Measurements from ENCODE around the gene MACROD1.
A peak's percentile ranks its signal among the peaks of the same experiment; 100 is the strongest.

The MACROD1 gene

GRCh38 chr11:64152841-64153691 is 12.8 kb downstream of the MACROD1 start:
- DNase-seq (ENCODE audit: low spot score) (peak; percentile 58), ATAC-seq (ENCODE audit: low read depth) (peak; percentile 87)
- no peaks in the 10 kb centered on the region for H3K27me3 ChIP-seq (ENCODE audit: insufficient read depth, poor library complexity, severe bottlenecking)
- H3K9me3 ChIP-seq (ENCODE audit: severe bottlenecking) = no peaks in the 10 kb centered on the region
- peak; percentile 98 for TF ChIP-seq CTCF (IDR thresholded peaks at IDR 0.05; ENCODE audit: poor library complexity, severe bottlenecking)
- no peak overlapping the region for H3K27ac ChIP-seq (ENCODE audit: poor library complexity, severe bottlenecking)
- no peaks in the 10 kb centered on the region for H3K36me3 ChIP-seq (ENCODE audit: low read depth)
- no peak overlapping the region for H3K4me3 ChIP-seq (ENCODE audit: severe bottlenecking)
- H3K4me1 ChIP-seq (ENCODE audit: insufficient read depth, poor library complexity, severe bottlenecking) = no peaks in the 10 kb centered on the region

- TF ChIP-seq CTCF (IDR thresholded peaks at IDR 0.05; ENCODE audit: poor library complexity, severe bottlenecking) = no peak
- H3K4me3 ChIP-seq (ENCODE audit: severe bottlenecking) = no peak overlapping the region
- DNase-seq (ENCODE audit: low spot score) = no peak
- ATAC-seq (ENCODE audit: low read depth) = no peak
- H3K27ac ChIP-seq (ENCODE audit: poor library complexity, severe bottlenecking) = no peak overlapping the region
- no peaks in the 10 kb centered on the region for H3K27me3 ChIP-seq (ENCODE audit: insufficient read depth, poor library complexity, severe bottlenecking)
- H3K4me1 ChIP-seq (ENCODE audit: insufficient read depth, poor library complexity, severe bottlenecking) = no peaks in the 10 kb centered on the region
- H3K9me3 ChIP-seq (ENCODE audit: severe bottlenecking) = no peaks in the 10 kb centered on the region
- H3K36me3 ChIP-seq (ENCODE audit: low read depth) = no peaks in the 10 kb centered on the region
These were observed 14.6 kb downstream of the MACROD1 start for GRCh38 chr11:64151337-64151736.

GRCh38 chr11:64150481-64151239 is 15.3 kb downstream of the MACROD1 start:
- no peak overlapping the region for H3K27ac ChIP-seq (ENCODE audit: poor library complexity, severe bottlenecking)
- H3K27me3 ChIP-seq (ENCODE audit: insufficient read depth, poor library complexity, severe bottlenecking) = no peaks in the 10 kb centered on the region
- no peak overlapping the region for H3K4me3 ChIP-seq (ENCODE audit: severe bottlenecking)
- H3K9me3 ChIP-seq (ENCODE audit: severe bottlenecking) = no peaks in the 10 kb centered on the region
- TF ChIP-seq CTCF (IDR thresholded peaks at IDR 0.05; ENCODE audit: poor library complexity, severe bottlenecking) = no peak
- ATAC-seq (ENCODE audit: low read depth) (no peak), DNase-seq (ENCODE audit: low spot score) (no peak)
- no peaks in the 10 kb centered on the region for H3K36me3 ChIP-seq (ENCODE audit: low read depth)
- no peaks in the 10 kb centered on the region for H3K4me1 ChIP-seq (ENCODE audit: insufficient read depth, poor library complexity, severe bottlenecking)

GRCh38 chr11:64150051-64150450 is 15.9 kb downstream of the MACROD1 start:
- H3K9me3 ChIP-seq (ENCODE audit: severe bottlenecking) = no peaks in the 10 kb centered on the region
- H3K27me3 ChIP-seq (ENCODE audit: insufficient read depth, poor library complexity, severe bottlenecking) = no peaks in the 10 kb centered on the region
- no peaks in the 10 kb centered on the region for H3K4me1 ChIP-seq (ENCODE audit: insufficient read depth, poor library complexity, severe bottlenecking)
- no peak for TF ChIP-seq CTCF (IDR thresholded peaks at IDR 0.05; ENCODE audit: poor library complexity, severe bottlenecking)
- ATAC-seq (ENCODE audit: low read depth) (no peak), DNase-seq (ENCODE audit: low spot score) (no peak)
- no peak overlapping the region for H3K27ac ChIP-seq (ENCODE audit: poor library complexity, severe bottlenecking)
- no peaks in the 10 kb centered on the region for H3K36me3 ChIP-seq (ENCODE audit: low read depth)
- H3K4me3 ChIP-seq (ENCODE audit: severe bottlenecking) = no peak overlapping the region
